Calu3 (cell line): Measurements from ENCODE around the gene SLC6A17. TPM values are rescaled to one million over a fixed set of nuclear protein-coding genes. Genes with fewer than 3 reads are reported as not detected.
A peak's percentile ranks its signal among the peaks of the same experiment; 100 is the strongest.

ENCODE experiments used
- BruUV-seq: library from RNA; stranded (reverse); fragments of 400-500 nt; replicated peaks from 2 replicates; lab custom pipeline; 2021; lab: Mats Ljungman, UMichigan
- CTCF ChIA-PET: fragments of 300-600 bp; sonication (Branson Sonifier 250); formaldehyde crosslinking; loops from one replicate; lab custom pipeline; 2022; ENCODE audit warnings: antibody characterized with exemption; lab: Charles Lee
- DNase-seq: peaks from one replicate; pipeline ENCODE4 v3.0.0; 2022
- H3K27ac Mint-ChIP-seq: one replicate; pipeline ENCODE4 v1.8.0; 2022; ENCODE audit warnings: mixed read lengths; ENCODE audit not compliant: unreplicated experiment
- H3K27me3 Mint-ChIP-seq: one replicate; pipeline ENCODE4 v1.8.0; 2022; ENCODE audit warnings: mixed read lengths; ENCODE audit not compliant: unreplicated experiment
- H3K36me3 Mint-ChIP-seq: one replicate; pipeline ENCODE4 v1.8.0; 2022; ENCODE audit warnings: mild to moderate bottlenecking, moderate library complexity, mixed read lengths; ENCODE audit not compliant: insufficient read depth, unreplicated experiment
- H3K4me1 Mint-ChIP-seq: one replicate; pipeline ENCODE4 v1.8.0; 2022; ENCODE audit warnings: mild to moderate bottlenecking, low read depth, mixed read lengths; ENCODE audit not compliant: unreplicated experiment
- H3K4me3 Mint-ChIP-seq: one replicate; pipeline ENCODE4 v1.8.0; 2022; ENCODE audit warnings: mild to moderate bottlenecking, low read depth, moderate library complexity, mixed read lengths; ENCODE audit not compliant: unreplicated experiment
- H3K9me3 Mint-ChIP-seq: one replicate; pipeline ENCODE4 v1.8.0; 2022; ENCODE audit warnings: low read depth, mixed read lengths; ENCODE audit not compliant: unreplicated experiment
- CTCF ChIP-seq: fragments of 200-600 bp; IDR thresholded peaks from one replicate; pipeline ENCODE4 v1.8.0; 2022; ENCODE audit warnings: antibody characterized with exemption; ENCODE audit not compliant: unreplicated experiment
- intact Hi-C: fragments of 100-400 bp; cut with micrococcal nuclease; formaldehyde crosslinking; loops from one replicate; pipeline ENCODE4 v1.10.0; 2022; ENCODE audit not compliant: unreplicated experiment
- total RNA-seq: library from RNA; stranded (reverse); gene quantifications from 2 replicates; pipeline ENCODE4 v1.2.3, GENCODE V29; 2022

Gene SLC6A17
- total RNA-seq, 1 experiment from 2014 or later, result 0.24 TPM

- TF ChIP-seq CTCF, result no peak
- no peak for DNase-seq
- no peaks in the 10 kb centered on the region for H3K27me3 Mint-ChIP-seq
- CTCF ChIA-PET, result interaction anchor here (0.5 kb wide), 1 partner anchor 756 kb away, joined by 3 read pairs; no protein-coding TSS in a partner anchor
- H3K4me3 Mint-ChIP-seq, result no peak overlapping the region
- H3K36me3 Mint-ChIP-seq, result no peaks in the 10 kb centered on the region
- BruUV-seq, result no TSS peak
- no peak overlapping the region for H3K27ac Mint-ChIP-seq
- H3K9me3 Mint-ChIP-seq, result no peaks in the 10 kb centered on the region
- peaks cover 23% of the 10 kb centered on the region for H3K4me1 Mint-ChIP-seq
- intact Hi-C loops, result no loop called here
Observed at GRCh38 chr1:110138956-110139355, 11.3 kb upstream of the SLC6A17 start.

- no peak overlapping the region for H3K27ac Mint-ChIP-seq
- no TSS peak for BruUV-seq
- H3K27me3 Mint-ChIP-seq, result no peaks in the 10 kb centered on the region
- H3K36me3 Mint-ChIP-seq, result no peaks in the 10 kb centered on the region
- TF ChIP-seq CTCF, result no peak
- CTCF ChIA-PET, result no interaction called here
- no peaks in the 10 kb centered on the region for H3K9me3 Mint-ChIP-seq
- H3K4me3 Mint-ChIP-seq, result no peak overlapping the region
- no peaks in the 10 kb centered on the region for H3K4me1 Mint-ChIP-seq
- intact Hi-C loops, result no loop called here
- no peak for DNase-seq
Observed at GRCh38 chr1:110144366-110144765, 5.9 kb upstream of the SLC6A17 start.

- H3K27ac Mint-ChIP-seq, result no peak overlapping the region
- DNase-seq, result peak; percentile 11
- no peaks in the 10 kb centered on the region for H3K4me1 Mint-ChIP-seq
- intact Hi-C loops, result no loop called here
- H3K4me3 Mint-ChIP-seq, result no peak overlapping the region
- peaks cover 24% of the 10 kb centered on the region for H3K27me3 Mint-ChIP-seq
- CTCF ChIA-PET, result no interaction called here
- TF ChIP-seq CTCF, result peak; percentile 47
- no TSS peak for BruUV-seq
- H3K36me3 Mint-ChIP-seq, result no peaks in the 10 kb centered on the region
- no peaks in the 10 kb centered on the region for H3K9me3 Mint-ChIP-seq
Observed at GRCh38 chr1:110148961-110149360, 1.3 kb upstream of the SLC6A17 start.

- peaks cover 43% of the 10 kb centered on the region for H3K27me3 Mint-ChIP-seq
- H3K9me3 Mint-ChIP-seq, result no peaks in the 10 kb centered on the region
- intact Hi-C loops, result no loop called here
- BruUV-seq, result no TSS peak
- H3K4me3 Mint-ChIP-seq, result no peak overlapping the region
- no peak overlapping the region for H3K27ac Mint-ChIP-seq
- DNase-seq, result no peak
- CTCF ChIA-PET, result no interaction called here
- H3K36me3 Mint-ChIP-seq, result no peaks in the 10 kb centered on the region
- no peaks in the 10 kb centered on the region for H3K4me1 Mint-ChIP-seq
- TF ChIP-seq CTCF, result no peak
Observed at GRCh38 chr1:110151175-110151669, 928 bp downstream of the SLC6A17 start.
